Dedifferentiated amniotic fluid mesenchymal stem cell (primary cell): ENCODE data around the gene GALK2.

Experiments used
- DNase-seq: peaks from one replicate; pipeline ENCODE4 v3.0.0-alpha.2; 2016; ENCODE audit errors: extremely low spot score

GALK2 gene

GRCh38 chr15:49282366-49282765, 112.3 kb downstream of the GALK2 start:
- peak; percentile 86 for DNase-seq

GRCh38 chr15:49286649-49287404, 116.8 kb downstream of the GALK2 start:
- DNase-seq: no peak

GRCh38 chr15:49287481-49287880, 117.4 kb downstream of the GALK2 start:
- no peak for DNase-seq

- no peak for DNase-seq
These were observed 118.3 kb downstream of the GALK2 start for GRCh38 chr15:49288391-49288790.

GRCh38 chr15:49290191-49290590, 120.1 kb downstream of the GALK2 start:
- peak; percentile 53 for DNase-seq

GRCh38 chr15:49293941-49294340, 123.9 kb downstream of the GALK2 start:
- DNase-seq: no peak

GRCh38 chr15:49296258-49296657, 126.2 kb downstream of the GALK2 start:
- no peak for DNase-seq

- DNase-seq: no peak
These were observed 127.5 kb downstream of the GALK2 start for GRCh38 chr15:49297584-49297983.

- no peak for DNase-seq
These were observed 130.8 kb downstream of the GALK2 start for GRCh38 chr15:49300856-49301255.

GRCh38 chr15:49301562-49301961, 131.5 kb downstream of the GALK2 start:
- DNase-seq: no peak

- no peak for DNase-seq
These were observed 133.0 kb downstream of the GALK2 start for GRCh38 chr15:49303003-49303402.

GRCh38 chr15:49306551-49306950, 136.5 kb downstream of the GALK2 start:
- no peak for DNase-seq

GRCh38 chr15:49308686-49309085, 138.6 kb downstream of the GALK2 start:
- no peak for DNase-seq

GRCh38 chr15:49309889-49310288, 139.8 kb downstream of the GALK2 start:
- no peak for DNase-seq

GRCh38 chr15:49313650-49314049, 143.6 kb downstream of the GALK2 start:
- DNase-seq: peak; percentile 84

- DNase-seq: no peak
These were observed 144.7 kb downstream of the GALK2 start for GRCh38 chr15:49314716-49315115.

- DNase-seq: no peak
These were observed 145.4 kb downstream of the GALK2 start for GRCh38 chr15:49315391-49315823.

GRCh38 chr15:49320351-49320750, 150.3 kb downstream of the GALK2 start:
- DNase-seq: no peak

GRCh38 chr15:49323207-49323606, 153.2 kb downstream of the GALK2 start:
- DNase-seq: no peak

- DNase-seq: no peak
These were observed 157.9 kb downstream of the GALK2 start for GRCh38 chr15:49327927-49328326.

GRCh38 chr15:49328941-49329340, 158.9 kb downstream of the GALK2 start:
- no peak for DNase-seq

- DNase-seq: no peak
These were observed 160.1 kb downstream of the GALK2 start for GRCh38 chr15:49330166-49330565.

- DNase-seq: no peak
These were observed 161.4 kb downstream of the GALK2 start for GRCh38 chr15:49331442-49331841.

GRCh38 chr15:49331951-49332350, 161.9 kb downstream of the GALK2 start:
- no peak for DNase-seq
